ENCODE measurements around the gene IL23A.
A peak's percentile ranks its signal among the peaks of the same experiment; 100 is the strongest.
"Not testable (repeated sequence)": the region's sequence is repeated elsewhere in the genome, so short reads cannot be mapped to it uniquely, and the experiment has no call there.

IL23A gene, protein sequence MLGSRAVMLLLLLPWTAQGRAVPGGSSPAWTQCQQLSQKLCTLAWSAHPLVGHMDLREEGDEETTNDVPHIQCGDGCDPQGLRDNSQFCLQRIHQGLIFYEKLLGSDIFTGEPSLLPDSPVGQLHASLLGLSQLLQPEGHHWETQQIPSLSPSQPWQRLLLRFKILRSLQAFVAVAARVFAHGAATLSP

DNA sequence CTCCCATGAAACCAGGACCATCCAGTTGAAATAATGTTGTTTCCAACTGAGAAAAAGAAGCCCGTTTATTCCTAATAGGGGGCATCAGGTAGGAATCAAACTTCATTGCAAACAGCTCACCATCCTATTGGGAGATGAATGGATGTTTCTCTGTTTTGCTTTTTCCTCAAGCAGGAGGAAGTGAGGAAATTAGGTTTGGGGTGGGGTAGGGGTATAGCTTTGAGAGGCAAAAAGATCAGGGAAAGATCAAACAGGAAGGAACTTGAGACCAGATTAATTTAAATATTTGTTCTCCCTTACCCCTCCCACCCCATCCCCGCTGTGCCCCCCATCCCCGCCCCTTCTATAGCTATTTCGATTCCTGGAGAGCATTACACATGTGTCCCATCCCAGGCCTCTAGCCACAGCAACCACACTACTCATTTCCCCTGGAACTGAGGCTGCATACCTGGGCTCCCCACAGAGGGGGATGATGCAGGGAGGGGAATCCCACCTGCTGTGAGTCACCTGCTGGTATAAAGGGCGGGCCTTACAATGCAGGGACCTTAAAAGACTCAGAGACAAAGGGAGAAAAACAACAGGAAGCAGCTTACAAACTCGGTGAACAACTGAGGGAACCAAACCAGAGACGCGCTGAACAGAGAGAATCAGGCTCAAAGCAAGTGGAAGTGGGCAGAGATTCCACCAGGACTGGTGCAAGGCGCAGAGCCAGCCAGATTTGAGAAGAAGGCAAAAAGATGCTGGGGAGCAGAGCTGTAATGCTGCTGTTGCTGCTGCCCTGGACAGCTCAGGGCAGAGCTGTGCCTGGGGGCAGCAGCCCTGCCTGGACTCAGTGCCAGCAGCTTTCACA, at the start of gene IL23A:
TSS of gene IL23A (plus strand) at position 577 of the 850 bp plus-strand sequence. CDS start at position 738, 161 bp downstream.
- DNase-seq (ENCODE audit: low read depth, low spot score), result peak; percentile 65

DNA sequence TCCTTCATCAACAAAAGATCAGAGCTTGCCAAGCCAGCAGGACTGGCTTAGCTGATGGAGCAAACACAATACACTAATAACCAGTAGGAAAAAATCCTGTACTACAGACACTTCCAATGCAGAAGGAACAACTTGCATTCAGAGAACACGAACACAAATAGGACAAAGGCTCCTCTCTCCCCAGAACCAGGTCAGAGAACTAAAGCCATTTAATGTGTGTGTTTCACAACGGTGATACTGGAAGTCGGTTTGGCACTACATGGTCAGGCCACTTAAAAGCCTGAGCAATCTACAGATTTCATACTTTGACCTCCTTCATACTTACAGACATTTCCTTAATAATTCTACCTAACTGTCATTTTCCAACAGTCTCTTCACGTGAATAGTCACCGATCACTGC, 44.9 kb upstream of the IL23A start:
- no peak for DNase-seq (ENCODE audit: low read depth, low spot score)

DNA sequence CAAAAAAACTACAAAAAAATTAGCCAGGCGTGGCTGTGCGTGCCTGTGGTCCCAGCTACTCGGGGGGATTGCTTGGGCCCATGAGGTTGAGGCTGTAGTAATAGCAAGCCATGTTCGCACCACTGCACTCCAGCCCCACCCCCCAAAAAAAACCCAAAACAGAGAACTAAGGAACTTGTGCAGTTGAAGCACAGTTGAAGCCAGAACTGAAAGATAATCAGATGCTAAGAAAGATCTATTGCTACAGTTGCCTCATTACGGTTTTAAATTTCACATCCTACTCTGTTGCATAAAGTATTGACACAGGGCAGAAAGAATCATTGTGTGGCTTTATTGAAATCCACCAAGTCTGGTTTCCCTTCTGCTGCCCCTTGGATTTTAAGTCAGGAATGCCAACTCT, 42.4 kb upstream of the IL23A start:
- DNase-seq (ENCODE audit: low read depth, low spot score), result no peak

DNA sequence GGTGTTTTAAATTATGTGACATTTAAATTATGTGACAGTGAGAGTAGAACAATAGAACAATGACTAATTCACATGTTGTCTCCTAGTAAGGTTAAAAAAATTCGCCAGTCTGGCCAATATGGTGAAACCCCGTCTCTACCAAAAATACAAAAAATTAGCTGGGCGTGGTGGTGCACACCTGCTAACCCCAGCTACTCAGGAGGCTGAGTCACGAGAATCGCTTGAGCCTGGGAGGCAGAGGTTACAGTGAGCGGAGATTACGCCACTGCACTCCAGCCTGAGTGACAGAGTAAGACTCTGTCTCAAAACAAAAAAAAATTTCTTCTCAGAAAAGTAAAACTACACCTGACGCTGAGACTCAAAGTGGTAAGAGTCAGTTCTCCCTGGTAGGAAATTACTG, 41.3 kb upstream of the IL23A start:
- no peak for DNase-seq (ENCODE audit: low read depth, low spot score)

DNA sequence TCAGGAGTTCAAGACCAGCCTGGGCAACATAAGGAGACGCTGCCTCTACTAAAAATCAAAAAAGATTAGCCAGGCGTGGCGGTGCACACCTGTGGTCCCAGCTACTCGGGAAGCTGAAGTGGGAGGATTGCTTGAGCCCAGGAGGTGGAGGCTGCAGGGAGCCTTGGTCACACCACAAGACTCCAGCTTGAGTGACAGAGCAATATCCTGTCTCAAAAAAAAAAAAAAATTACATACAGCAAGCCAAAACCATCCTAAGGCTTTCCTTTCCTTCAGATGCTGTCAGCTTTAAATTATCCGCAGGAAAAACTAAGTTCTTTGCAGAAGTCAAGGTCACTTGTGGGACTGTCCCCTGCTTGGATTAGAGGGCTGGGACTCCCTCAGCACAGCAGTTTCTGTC, 39.9 kb upstream of the IL23A start:
- no peak for DNase-seq (ENCODE audit: low read depth, low spot score)

DNA sequence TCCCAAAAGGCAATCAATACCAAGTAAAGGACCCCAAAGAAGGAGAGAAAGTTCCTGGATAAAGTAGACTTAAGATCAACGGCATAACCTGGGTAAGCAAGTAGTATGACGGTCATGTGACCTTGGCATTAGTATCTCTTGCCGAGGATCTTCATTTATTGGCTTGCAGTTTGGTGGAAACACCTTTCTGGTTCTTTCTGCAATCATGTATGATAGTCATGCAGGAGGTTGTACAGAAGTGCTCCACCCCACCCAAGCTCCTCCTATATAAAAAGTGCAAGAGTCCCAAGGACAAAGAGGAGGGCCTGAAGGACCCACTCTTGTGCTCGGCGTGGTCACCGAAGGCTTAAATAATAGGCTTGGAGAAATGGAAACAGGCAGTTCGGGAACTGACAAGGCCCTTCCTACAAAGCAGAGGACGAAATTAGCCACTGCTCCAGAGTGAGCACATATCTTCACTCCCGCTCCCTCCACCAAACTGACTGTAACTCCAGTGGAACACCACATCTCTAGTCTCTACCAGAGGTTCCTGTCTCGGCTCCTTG, 39.3 kb upstream of the IL23A start:
- DNase-seq (ENCODE audit: low read depth, low spot score), result no peak

DNA sequence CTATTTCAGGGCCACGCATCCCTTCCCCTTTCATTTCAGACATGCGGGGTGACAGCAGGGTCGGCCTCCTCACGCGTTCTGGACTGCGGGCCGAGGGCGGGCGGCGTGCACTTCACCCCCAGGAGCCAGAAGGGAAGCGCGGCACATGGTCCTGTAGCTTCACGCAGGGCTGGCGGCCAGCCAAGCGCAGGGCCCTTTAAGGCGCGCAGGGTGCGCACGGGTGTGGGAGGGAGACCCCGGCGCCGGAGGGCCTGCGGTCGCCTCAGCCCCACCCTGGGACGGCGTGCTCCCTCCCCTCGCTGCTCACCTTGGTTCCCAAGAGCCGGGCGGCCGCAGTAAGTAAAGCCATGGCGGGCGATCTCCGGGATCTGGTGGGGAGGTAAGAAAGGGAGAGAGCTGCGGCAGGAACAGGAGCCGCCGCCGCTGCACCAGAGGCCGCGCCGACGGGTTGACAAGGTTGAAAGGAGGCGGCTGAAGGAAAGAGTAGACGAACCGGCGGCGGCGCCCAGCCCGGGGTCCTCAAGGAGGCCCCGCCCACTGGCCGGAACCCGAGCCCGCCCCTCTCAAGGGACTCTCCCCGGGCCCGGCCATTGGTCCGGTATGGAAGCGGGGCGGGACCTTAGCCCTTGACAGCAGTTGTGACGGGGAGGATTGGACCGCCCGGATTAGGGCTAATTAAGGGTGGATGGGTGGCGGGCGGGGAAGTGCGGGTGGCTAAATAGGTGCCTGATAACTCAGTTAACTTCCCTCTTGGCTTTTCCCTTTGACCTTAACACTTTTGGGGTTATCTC, 38.6 kb upstream of the IL23A start, which contains the start of gene CS:
TSS of gene CS (minus strand) at position 478 of the 791 bp plus-strand sequence. CDS start at position 349, 129 bp downstream.
- peak; percentile 98 for DNase-seq (ENCODE audit: low read depth, low spot score)

DNA sequence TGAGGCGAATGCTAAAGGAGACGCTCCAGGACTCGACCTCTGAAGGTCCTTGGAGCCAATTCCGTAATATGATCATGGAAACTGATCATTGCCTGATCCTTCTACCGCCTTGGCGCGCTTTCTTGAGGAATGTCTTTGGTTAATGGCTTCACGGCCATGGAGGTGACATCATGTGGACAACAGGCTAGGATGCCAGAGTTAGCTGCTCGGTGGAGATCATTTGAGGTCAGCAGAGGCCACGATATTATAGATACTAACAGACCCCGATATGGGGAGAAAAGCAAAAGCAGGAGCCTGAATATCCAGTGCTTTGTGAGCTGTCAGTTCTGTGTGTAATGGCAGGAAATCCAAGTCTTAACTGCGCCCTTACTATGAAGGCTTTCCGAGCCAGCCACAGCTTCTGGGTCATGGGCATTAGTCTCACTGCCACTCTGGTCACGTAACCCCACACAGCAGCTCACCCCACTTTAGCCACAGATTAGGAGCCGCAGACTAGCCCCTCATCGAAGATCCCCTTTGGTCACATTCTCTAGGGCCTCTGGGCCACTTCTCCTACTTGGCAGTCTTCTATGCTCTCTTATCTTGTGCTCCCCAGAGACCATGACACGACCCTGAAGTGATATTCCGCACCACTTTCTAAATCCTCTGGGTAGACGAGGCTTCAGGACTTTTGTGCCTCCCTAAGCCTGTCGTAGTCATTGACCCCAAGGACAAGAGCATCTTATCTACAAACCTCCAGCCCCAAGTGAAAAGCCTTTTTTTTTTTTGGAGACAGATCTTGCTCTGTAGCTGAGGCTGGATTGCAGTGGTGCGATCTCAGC, 37.8 kb upstream of the IL23A start:
- DNase-seq (ENCODE audit: low read depth, low spot score), result no peak

DNA sequence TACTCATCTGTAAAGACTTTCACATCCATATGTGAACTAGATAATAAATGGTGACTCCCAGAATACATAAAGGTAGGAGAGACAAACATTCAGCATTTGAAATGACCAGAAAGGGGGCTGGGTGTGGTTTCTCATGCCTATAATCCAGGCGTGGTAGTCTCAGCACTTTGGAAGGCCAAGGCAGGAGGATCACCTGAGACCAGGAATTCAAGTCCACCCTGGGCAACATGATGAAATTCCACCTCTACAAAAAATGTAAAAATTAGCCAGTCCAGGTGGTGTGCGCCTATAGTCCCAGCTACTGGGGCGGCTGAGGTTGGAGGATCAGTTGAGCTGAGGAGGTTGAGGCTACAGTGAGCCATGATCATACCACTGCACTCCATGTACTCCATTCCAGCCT, 34.4 kb upstream of the IL23A start:
- DNase-seq (ENCODE audit: low read depth, low spot score), result no peak

DNA sequence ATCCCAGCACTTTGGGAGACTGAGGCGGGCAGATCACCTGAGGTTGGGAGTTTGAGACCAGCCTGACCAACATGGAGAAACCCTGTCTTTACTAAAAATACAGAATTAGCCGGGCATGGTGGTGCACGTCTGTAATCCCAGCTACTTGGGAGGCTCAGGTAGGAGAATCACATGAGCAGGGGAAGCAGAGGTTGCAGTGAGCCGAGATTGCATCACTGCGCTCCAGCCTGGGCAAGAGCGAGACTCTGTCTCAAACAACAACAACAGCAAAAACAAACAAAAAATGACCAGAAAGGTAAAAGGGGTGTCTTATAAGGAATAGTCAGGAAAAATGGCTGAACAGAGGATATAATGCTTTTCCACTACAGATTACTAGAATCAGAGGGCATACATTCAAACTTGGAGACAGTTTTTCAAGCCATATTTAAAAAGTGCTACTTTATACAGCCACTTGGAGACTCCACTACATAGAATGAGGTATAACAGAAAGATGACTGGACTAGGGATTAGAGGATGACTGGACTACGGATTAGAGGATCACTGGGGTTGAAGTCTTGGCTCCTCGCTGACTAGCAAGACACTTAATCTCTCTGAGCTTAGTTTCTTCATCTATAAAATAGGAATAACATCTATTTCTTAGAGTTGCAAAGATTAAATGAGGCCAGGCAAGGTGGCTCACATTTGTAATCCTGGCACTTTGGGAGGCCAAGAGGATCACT, 33.7 kb upstream of the IL23A start:
- no peak for DNase-seq (ENCODE audit: low read depth, low spot score)

DNA sequence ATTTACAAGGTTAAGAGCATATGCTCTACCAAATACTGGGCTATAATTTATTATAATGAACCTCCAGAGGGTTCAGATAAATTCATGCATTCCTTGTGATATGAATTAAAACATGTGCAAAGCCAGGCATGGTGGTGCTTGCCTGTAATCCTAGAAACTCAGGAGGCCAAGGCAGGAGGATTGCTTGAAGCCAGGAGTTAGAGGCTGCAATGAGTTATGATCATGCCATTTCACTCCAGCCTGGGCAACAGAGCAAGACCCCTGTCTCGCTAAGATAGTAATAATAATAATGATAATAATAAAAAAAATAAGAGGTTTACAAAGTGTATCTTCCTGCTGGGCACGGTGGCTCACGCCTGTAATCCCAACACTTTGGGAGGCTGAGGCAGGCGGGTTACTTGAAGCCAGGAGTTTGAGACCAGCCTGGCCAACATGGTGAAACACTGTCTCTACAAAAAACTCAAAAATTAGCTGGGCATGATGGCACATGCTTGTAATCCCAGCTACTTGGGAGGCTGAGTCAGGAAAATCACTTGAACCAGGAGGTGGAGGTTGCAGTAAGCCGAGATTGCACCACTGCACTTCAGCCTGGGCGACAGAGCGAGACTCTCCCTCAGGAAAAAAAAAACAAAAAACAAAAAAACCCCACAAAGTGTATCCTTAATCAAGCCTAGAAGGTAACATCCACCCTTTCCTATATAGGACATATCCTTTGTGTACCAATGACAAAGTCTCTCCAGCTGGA, 31.3 kb upstream of the IL23A start:
- no peak for DNase-seq (ENCODE audit: low read depth, low spot score)

DNA sequence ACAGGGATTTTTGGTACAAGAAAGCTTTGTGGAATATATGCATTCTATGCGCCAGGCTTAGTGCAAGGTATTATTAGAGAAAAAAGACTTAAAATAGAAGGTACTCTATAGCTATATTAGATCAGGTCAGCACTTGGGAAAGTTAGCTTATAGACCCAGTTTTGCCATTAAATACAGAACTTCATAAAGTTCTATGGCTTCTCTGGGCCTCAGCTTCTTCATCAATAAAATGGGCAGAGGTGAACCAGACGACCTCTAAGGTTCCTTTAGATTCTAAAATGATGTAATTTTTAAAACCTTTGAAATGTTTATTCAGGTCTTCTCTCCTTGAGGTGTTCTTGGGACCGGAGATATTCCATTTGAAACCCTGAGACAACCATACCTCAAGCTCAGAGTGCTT, 30.0 kb upstream of the IL23A start:
- no peak for DNase-seq (ENCODE audit: low read depth, low spot score)

DNA sequence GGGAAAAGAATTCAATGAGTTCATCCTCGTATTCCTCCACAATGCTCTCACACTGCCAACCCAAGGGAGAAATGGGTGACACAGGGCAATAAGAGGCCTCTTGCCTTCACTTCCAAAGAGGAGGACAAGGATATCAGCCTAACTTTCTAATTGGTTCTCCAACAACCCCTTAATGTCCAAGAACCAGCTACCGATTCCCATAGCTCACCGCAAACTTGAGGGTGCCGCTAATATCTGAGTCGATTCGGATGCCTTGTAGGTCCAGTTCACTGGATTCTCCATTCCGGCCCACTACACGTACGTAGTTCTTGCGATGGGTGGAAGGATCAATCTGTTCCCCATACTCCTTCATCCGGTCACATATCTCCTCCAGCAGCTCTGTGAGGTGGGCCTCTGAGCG, 27.7 kb upstream of the IL23A start:
- no peak for DNase-seq (ENCODE audit: low read depth, low spot score)

DNA sequence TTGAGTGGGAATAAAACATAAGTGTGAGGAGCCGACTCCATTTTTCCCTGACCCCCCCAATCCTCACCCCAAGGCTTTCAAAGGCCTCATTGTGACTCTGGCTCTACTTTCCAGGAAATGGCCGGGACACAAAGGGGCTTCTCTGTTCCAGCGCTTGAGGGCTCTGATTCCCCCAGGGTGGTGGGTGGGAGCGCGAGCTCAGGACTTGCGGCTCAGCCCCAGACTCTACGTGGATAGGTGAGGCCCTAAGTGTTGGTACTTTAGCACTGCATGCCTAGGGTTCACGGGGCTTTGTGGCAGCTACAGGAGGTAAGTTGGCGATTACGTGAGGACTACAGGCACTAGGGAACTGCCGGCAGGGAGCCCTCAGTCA, 23.4 kb upstream of the IL23A start:
- no peak for DNase-seq (ENCODE audit: low read depth, low spot score)

DNA sequence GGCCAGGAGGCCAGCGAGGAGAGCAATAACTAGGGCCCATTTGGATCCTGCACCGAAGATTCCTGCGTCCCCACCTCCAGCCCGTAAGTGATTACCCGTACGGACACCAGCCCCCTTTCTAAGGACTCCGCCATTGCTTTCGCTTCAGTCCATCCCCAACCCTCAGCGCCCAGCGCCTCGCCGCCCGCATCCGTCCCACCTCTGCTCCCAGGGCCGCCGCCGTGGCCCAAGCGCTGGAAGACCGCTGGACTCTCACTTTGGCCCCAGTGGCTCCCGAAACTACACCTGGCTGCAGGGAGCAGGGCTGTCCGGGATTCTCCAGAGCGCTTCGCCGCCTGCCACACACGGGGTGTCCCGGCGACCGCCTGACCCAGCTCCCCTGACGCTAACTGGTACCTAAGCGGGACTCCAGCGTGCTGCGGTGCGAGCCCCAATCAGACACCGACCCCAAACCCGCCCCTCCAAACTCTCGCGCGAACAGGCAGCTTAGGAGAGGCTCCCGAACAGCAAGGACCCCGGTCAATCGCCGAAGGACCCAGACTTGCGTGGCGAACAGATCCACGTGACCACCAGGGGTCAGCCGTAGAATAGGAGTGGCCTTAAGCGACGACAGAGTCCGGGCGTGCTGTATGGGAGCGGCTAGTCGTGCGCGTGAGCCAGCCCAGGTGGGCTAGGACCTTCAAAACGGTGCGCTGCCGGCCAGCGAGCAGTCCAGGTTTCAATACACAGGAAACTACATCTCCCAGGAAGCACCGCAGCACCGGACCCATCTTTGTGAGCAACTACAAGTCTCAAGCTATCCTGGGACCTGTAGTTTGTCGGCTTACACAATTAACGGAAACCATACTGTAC, 22.8 kb upstream of the IL23A start, which contains the start of gene CNPY2:
TSS of gene CNPY2 (minus strand) at position 367 of the 852 bp plus-strand sequence. CDS start 771 bp downstream, outside the sequence.
- peak; percentile 99 for DNase-seq (ENCODE audit: low read depth, low spot score)

DNA sequence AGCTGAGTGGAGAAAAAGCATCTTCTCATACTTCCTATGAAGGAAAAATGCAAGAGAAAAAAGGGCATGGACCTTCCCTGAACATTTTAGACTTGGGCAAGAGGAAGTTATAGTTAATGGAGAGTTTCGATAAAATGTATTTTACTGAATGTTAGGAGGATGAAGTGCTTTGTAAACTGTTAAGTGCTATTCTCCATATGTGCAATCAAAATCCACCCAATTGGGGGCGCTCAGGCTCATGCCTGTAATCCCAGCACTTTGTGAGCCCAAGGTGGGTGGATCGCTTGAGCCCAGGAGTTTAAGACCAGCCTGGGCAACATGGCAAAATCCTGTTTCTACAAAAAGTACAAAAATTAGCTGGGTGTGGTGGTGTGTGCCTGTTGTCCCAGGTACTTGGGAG, 21.0 kb upstream of the IL23A start:
- no peak for DNase-seq (ENCODE audit: low read depth, low spot score)

DNA sequence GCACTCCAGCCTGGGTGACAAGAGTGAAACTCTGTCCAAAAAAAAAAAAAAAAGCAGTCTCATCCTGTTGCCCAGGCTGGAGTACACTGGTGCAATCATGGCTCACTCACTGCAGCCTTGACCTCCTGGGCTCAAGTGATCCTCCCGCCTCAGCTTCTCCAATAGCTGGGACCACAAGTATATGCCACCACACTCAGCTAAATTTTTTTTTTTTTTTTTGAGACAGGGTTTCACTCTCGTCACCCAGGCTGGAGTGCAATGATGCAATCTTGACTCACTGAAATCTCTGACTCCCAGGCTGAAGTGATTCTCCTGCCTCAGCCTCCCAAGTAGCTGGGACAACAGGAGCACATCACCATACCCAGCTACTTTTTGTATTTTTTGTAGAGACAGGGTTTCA, 17.7 kb upstream of the IL23A start:
- no peak for DNase-seq (ENCODE audit: low read depth, low spot score)

DNA sequence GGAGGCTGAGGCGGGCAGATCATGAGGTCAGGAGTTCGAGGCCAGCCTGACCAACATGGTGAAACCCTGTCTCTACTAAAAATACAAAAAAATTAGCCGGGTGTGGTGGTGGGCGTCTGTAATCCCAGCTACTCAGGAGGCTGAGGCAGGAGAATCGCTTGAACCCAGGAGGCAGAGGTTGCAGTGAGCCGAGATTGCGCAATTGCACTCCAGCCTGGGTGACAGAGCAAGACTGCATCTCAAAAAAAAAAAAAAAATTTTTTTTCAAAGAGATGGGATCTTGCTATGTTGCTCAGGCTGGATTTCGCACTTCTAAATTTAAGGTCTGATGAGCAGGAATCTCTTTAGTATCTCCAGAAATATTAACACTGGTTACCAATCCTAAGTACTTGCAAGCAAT, 17.1 kb upstream of the IL23A start:
- not testable (repeated sequence) for DNase-seq (ENCODE audit: low read depth, low spot score)

DNA sequence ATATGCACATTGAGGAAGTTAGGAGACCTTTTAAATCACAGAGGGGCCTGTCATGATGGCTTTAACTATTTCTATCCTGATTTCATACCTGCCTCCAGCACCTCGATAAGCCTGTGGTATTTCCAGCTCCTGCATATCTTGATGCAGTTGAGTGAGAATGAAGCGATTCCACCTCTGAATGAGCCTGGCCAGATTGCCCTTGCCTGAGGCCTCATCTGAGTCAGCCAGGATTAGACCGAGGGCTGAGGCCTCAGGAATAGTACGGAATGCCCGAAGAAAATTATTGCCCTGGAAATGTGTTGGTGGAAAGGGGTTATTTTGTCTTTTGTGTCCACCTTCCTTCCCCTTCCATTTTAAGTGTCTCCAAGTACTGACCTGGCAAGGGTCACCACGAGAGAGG, 14.5 kb upstream of the IL23A start:
- no peak for DNase-seq (ENCODE audit: low read depth, low spot score)

Data from ELF-1 (cell line).